GM18873 (cell line): ENCODE results near the gene GNB4.
A peak's percentile ranks its signal among the peaks of the same experiment; 100 is the strongest.

Source experiments
- ATAC-seq: cut with Tn5 transposase; IDR thresholded peaks from one replicate; pipeline ENCODE4 v1.9.1; 2021; ENCODE audit warnings: mild to moderate bottlenecking, moderate library complexity, moderate number of reproducible peaks; ENCODE audit not compliant: unreplicated experiment, low FRiP score

Gene GNB4

DNA sequence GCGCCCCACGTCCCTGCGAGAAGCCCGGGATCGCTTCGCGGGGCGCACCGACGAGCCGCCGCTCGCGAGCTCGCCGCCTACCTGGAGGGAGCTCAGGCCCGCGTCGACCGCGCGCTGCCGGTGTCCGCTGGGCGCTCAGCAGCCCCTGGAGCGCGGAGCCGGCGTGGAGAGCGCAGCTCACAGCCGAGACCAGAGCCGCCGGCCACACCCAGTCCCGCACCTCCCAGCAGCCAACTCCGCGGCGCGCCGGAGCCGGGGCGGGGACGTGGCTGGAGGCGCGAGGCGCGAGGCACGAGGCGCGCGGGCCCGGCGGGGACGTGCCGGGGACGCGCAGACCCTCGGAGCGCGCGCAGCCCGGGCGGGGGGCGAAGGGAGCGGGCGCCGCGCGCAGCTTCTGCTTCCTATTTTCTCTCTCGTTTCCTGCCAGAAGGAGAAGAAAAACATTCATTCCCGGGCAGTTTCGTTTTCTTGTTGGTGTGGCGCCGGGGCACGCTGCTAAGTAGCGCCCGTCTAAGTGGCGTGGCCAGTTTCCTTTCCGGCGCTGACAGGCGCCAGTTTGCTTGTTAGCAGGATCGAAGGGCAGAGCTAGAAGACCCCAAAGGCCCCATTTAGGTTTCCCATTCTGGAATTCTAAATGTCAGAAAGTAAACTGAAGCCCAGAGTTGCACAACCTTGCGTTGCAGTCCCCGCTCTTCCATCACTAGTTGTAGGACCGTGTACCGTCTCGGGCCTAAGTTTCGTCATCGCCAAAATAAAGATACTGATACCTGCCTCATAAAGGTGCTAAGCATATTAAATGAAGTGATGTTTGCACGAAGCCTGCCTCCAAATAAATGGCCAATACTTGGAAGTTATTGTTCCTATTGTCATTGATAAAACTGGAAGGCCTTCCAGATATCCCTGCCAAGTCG lies at the start of gene GNB4:
Gene GNB4, minus strand, starts transcription at position 206 of the 911 bp plus-strand sequence. CDS start 25,270 bp downstream, outside the sequence.
- peak; percentile 67 for ATAC-seq

DNA sequence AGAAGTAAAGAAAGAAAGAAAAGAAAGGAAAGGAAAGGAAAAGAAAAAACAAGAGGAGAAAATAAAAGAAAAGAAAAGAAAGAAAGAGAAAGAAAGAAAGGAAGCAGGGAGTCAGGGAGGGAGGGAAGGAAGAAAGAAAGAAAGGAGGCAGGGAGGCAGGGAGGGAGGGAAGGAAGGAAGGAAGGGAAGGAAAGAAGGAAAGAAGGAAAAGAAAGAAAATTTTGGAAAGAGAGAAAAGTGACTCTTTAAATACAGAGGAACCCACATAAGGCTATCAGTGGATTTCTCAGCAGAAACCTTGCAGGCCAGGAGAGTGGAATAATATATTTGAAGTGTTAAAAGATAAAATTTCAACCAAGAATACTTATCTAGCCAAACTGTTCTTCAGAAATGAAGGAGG lies 44.2 kb upstream of the GNB4 start:
- ATAC-seq, result no peak

DNA sequence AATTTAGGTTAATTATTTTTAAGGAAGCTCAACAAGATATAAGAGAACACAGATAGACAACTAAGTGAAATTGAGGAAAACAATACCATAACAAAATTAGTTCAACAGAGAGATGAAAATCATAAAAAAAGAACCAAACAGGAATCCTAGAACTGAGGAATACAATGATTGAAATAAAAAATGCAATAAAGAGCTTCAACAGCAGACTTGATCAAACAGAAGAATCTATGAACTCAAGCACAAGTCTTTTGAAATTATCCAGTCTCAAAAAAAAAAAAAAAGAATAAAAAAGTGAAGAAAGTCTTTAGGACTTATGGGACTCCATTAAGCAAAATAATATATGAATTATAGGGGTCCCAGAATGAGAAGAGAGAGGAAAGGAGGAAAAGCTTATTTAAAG lies 42.0 kb upstream of the GNB4 start:
- ATAC-seq, result no peak

DNA sequence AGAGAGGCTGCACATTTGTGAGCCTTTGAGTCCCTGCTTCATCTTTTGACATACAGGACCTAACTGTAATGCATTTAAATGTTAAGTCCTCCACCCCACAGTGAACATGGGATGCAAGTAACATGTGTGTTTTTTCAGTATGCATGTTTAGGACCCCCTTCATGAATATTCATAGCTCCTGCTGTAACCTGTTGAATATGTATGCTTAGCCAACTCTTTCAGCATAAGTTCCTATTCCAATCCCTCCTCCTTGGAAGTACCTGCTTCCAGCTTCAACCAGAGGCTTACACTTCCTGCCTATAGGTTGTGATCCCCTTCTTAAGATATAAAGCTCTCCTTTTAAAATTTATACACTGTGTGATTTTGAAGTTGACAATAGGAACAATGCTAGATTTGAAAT lies 36.9 kb upstream of the GNB4 start:
- ATAC-seq, result no peak

DNA sequence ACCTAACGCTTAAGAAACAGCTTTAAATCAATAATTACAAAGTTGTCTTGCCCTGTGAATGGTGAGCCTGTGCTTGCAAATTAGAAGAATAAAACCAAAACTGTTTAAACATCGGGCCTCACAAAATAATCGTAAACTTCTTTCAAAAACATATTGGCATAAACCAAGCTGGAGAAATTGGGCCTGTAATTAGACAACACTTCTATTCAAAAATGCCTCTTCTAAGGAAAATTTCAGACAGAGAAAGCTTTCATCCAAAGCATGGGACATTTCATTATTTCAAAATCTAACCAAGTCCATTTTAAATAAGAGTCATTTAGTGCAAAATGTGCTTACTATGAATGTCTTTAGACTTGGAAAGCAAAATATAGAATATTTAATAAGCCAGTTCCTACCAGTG lies 35.5 kb upstream of the GNB4 start:
- no peak for ATAC-seq

DNA sequence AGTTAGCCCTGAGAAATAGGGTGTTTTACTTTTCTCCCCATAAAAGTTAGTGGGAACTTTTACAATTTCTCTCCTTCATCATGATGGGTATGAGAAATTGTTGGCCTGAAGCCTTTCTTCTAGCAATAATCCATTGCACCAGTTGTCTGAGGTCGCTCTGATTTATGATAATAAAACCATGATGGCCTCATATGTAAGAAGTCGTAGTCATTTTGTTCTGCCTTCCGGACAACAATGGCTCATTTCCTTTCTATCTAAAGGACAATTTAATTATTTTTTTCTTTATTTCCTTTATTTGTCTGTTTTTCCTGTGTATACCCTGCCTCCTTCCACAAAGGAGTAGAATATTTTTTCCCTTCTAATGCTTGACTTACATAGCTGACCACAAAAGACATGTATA lies 31.6 kb upstream of the GNB4 start:
- no peak for ATAC-seq

DNA sequence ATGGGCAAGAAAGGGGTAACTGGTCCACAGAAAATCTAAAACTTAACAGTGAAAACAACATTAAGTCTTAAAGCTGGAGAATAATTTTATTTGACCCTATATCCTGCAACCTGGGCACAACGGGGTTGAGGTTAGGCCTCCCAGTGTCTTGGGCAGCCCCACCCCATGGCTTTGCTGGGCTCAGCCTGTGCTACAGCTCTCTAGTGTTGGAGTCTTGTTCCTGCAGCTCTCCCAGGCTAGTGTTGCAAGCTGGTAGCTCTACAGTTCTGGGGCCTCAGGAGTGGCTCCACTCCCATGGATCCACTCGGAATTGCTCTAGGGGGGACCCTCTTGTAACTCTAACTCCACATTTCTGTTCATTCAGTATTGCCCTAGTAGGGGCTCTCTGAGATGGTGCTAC lies 24.9 kb upstream of the GNB4 start:
- ATAC-seq, result no peak

DNA sequence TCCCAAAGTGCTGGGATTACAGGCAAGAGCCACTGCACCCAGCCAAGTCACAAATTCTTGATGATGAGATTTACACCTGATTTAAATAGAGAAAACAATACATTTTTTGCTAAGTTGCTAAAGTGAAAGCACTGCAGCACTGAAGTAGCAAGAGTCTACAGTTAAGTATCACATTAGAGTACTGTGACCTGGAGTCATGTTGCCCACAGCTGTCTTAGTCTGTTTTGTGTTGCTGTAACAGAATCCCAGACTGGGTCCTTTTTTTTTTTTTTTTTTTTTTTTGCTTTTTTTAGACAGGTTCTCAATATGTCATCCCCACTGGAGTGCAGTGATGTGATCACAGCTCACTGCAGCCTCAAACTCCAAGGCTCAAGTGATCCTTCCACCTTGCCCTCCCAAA lies 23.2 kb upstream of the GNB4 start:
- no peak for ATAC-seq

DNA sequence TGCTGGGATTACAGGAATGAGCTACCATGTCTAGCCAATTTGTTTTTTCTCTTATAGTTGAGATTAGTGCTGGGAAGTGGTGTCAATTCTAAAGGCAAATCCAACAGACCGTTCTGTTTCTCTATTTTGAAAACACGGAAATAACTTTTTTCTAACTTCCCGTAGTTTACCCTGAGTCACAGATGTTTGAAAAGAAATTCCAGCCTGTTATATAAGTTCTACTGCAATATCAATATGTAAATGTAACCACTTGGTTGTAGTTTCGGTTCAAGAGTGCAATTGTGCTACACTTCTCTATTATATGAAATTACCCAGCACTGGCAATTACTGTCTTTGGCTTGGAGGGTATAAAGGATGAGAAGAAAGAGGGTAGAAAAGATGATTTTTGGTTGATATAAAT lies 22.3 kb upstream of the GNB4 start:
- ATAC-seq, result no peak

DNA sequence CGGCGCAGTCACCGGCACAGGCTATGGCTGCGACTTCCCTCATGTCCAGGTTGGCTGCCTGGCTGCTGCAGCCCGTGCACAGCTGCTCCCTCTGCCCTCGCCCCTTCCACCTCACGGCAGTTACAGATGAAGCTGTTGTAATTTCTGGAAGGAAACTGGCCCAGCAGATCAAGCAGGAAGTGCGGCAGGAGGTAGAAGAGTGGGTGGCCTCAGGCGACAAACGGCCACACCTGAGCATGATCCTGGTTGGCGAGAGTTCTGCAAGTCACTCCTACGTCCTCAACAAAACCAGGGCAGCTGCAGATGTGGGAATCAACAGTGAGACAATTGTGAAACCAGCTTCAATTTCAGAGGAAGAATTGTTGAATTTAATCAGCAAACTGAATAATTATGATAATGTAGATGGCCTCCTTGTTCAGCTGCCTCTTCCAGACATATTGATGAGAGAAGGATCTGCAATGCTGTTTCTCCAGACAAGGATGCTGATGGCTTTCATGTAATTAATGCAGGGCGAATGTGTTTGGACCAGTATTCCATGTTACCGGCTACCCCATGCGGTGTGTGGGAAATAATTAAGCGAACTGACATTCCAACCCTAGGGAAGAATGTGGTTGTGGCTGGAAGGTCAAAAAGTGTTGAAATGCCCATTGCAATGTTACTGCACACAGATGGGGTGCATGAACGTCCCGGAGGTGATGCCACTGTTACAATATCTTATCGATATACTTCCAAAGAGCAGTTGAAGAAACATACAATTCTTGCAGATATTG lies 13.2 kb upstream of the GNB4 start:
- ATAC-seq, result no peak

DNA sequence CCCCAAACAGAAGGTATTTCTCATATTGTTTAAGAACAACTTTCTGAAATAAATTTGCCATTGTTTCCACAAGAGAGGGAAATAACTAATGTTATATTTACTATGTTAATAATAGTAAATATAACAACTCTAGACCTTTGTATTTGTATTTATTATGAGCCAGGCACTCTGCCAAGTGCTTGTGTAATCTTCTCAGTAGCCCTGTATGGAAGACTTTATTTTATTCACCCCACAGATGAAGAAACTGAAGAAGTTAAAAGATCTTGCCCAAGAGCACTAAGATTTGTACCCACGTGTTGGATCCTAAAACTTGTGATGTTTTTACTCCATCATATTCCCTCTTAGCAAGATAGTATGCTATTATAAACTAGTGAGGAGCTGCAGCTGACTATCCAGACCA lies 12.0 kb upstream of the GNB4 start:
- no peak for ATAC-seq

DNA sequence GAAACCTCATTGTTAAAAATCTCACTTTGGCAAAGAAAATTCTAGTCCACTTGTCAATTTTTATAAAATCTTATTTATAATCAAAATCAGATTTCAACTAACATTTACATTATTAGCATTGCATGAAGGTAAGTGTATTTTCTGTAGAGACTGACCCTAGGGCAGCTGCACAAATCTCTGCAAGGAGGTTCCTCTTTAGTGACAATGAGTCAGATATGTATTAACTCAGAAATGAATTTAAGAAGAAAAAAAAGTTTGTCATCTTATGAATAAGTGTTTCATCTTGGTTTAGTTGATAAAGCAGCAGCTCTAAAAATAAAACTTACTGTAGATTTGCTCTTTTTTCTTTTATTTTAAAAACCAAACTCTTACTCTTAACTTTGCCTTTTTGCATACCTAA lies 9.0 kb upstream of the GNB4 start:
- ATAC-seq, result no peak

DNA sequence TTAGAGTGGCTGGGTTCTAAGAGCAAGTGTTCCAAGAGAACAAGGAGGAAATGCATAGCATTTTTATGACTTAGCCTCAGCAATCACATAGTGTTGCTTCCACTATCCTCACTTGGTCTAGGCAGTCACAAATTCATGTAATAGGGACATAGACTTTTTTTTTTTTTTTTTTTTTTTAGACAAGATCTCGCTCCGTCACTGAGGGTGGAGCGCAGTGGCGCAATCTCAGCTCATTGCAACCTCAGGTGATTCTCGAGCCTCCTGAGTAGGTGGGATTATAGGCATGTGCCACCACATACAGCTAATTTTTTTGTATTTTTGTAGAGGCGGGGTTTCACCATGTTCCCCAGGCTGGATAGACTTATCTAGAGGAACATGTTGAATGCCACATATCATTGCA lies 4.7 kb upstream of the GNB4 start:
- ATAC-seq, result no peak

DNA sequence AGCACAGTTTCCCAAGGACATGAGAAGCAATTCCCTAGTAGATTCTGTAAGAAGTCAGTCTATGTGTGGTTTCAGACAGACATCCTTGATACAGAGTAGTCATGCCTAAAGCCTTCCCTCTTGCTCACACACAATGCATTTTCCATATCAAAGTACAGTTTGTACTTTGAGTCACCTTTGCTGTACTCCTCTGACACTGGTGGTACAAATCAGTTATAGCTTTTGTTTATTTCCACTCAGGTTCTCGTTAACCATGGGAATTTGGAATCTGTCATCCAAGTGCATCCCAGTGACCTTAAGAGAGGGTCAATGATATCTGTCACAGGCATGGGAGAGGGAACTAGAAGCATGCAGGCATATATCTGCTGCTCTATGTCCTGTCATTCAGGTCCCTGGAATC lies 3.6 kb upstream of the GNB4 start:
- ATAC-seq, result no peak

DNA sequence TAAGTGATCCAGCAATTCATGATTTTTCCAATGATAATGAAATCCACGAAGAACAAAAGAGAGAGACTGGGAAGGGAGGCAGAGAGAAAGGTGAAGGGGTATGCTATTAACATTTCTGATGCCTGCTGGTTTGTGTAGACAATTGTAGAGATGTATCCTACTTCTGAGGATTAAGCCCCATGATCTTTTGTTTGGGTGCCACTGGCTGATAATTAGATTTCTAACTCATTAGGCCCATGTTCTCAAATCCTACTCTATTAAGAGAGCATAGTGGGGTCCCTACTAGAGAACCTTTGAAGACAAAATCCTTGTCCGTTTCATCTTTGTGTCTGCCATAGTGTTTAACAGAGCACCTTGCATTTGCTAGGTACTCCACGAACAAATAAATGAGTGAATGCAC lies 2.7 kb upstream of the GNB4 start:
- ATAC-seq, result no peak

DNA sequence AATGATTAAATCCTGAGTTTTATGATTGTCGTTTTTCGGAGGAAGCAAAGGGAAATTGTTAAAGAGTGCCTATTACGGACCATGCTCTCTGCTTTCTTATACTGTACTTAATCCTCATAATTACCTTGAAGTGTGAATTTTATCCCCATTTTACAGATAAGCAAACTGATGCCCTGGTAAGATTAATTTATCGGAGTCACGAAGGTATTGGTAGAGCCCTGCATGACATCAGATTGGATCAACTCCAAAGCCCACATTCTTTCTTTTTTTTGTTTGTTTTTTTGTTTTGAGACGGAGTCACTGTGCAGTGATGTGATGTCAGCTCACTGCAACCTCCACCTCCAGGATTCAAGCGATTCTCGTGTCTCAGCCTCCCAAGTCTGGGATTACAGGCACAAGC lies 1.6 kb upstream of the GNB4 start:
- ATAC-seq, result no peak

DNA sequence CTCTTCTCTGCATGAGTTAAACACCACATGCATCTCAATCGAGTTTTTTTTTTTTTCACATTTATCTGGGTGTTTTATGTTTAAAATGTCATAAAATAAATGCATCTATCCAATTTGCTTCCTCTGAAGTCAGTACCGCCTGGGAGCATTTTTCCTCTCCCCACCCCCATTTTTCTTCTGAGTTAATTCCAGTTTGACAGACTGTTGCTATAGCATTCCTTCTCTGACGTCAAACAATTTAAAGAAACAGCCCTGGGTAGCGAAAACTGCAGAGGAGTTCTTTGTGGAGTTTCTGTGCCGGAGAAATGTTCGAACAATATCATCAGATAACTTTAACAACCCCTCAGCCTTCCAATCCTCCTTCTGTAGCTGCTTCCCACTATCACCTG lies 900 bp upstream of the GNB4 start:
- ATAC-seq, result no peak

DNA sequence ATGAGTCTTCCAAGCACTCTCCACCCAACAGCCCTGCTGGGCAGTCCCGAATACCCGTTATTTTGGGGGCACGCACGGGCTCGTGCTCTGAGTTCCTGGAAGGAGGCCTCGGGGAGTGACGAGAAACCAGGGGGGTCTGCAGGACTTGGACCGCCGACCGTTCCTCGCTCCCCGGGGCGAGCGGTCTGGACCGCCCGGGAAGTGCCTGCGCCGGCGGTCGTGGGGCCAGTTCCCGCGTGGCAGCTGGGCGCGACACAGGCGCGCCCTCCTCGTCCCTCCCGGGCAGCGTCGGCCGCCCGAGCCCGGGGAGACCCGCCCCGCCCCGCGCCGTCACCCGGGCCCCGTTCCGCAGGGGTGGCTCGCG lies 387 bp downstream of the GNB4 start:
- ATAC-seq, result peak; percentile 26

DNA sequence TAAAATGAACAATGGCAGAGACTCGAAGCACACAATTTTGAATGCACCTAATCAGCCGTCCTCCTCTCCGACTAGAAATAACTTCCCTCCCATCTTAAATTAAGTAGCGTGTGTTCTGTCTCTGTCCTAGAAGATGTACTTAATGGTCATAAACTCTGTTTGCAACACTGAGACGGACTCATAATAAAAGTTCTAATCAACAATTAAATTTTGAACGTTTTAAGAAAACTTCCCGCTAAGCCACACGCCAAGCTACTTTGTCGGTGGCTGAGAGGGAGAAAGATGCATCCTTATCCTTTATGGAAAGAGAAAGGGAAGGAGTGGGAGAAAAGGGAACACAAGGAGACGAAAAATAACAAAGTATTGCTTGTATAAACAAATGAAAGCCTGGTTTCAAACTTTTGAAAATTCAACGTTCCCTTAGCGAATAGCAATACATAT lies 989 bp downstream of the GNB4 start:
- no peak for ATAC-seq

DNA sequence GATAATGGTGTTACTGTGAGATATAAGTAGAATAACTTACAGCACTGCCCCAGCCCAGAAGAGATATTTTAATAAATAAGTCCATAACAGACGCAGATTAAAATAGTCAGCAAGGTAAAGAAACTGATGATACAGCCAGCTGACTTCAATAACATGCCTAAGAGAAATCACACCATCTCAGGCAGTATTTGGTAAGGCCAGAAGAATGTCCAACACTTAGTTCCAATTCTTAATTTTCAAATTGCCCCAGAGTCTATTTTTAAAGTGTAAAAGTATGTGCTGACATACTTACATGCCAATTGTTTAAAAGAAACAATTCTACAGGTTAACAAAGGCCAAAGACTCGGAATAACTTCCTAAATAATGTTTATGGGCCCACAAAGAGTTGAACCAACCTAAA lies 1.6 kb downstream of the GNB4 start:
- no peak for ATAC-seq

DNA sequence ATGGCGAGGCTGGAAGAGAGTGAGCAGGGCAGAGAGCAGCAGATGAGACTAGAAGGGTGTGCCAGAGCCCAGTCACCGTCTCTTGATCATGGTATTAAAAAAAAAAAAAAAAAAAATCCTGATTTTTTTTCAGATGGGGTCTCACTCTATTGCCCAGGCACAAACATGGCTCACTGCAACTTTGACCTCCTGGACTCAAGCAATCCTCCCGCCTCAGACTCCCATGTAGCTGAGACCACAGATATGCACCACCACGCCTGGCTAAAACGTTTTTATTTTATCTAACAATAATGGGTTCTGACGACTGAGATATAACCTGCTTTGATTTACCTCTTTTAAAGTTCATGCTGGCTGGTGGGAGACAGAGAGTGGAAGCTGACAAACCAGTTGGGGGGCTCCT lies 4.0 kb downstream of the GNB4 start:
- no peak for ATAC-seq

DNA sequence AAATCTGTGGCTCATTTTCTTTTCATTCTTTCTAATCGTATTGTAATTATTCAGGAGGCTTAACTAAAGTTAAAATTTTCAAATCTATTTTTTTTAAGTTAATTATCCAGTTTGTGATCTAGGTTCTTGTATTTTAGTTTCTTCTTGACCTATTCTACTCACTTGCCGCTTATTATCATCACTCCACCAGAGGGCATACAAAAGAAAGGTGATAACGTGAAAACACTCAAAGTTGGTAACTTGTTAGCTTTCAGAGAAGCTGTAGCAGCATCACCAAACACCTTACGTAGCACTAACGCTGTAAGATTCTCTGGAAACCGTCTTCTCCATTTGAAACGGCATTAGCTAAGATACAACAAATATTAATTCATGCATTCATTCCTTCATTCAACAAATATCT lies 4.8 kb downstream of the GNB4 start:
- no peak for ATAC-seq
